Gastrocnemius medialis (tissue), 4 donors: Measurements from ENCODE around the gene C6orf120.

Experiments used
- CTCF ChIP-seq, 5 experiments: fragments of 450-650 bp in 3 of 5; fragments of 200-600 bp in 2 of 5; sonication (generic) in 2 of 5; IDR thresholded peaks in 4 of 5; conservative IDR thresholded peaks in 1 of 5; 1 replicate in 4 of 5; 2 replicates in 1 of 5; pipeline ENCODE4 v1.5.1; 2016 to 2019; ENCODE audit warnings: antibody characterized with exemption in 5 of 5, mild to moderate bottlenecking in 3 of 5, moderate library complexity in 3 of 5
- POLR2A ChIP-seq, 2 donors: fragments of 450-650 bp; IDR thresholded peaks; one replicate each; pipeline ENCODE4 v1.6.1; 2017; ENCODE audit warnings: antibody characterized with exemption in 2 of 2, mild to moderate bottlenecking in 2 of 2, moderate library complexity in 2 of 2

- peak in 1 of 2 donors; percentile 21 for TF ChIP-seq POLR2A (IDR thresholded peaks at IDR 0.05)
- no peak for TF ChIP-seq CTCF (IDR thresholded peaks at IDR 0.05 in 4 of 5, conservative IDR thresholded peaks at IDR 0.05 in 1 of 5)
Observed at GRCh38 chr6:169723200-169723909, 21.4 kb downstream of the C6orf120 start.
